Left ventricle myocardium inferior (tissue), 1 donor: ENCODE data around the gene STK32C. TPM values are rescaled to one million over a fixed set of nuclear protein-coding genes. Genes with fewer than 3 reads are reported as not detected.

Experiments
- DNase-seq: peaks from one replicate; pipeline ENCODE4 v3.0.0-alpha.2; 2020
- H3K27ac ChIP-seq: fragments of 200-600 bp; replicated peaks from 2 replicates; pipeline ENCODE4 v1.8.0; 2021
- H3K27me3 ChIP-seq: fragments of 200-600 bp; 2 replicates; pipeline ENCODE4 v1.8.0; 2021; ENCODE audit warnings: low read depth
- H3K36me3 ChIP-seq: fragments of 200-600 bp; 2 replicates; pipeline ENCODE4 v1.8.0; 2021
- H3K4me1 ChIP-seq: fragments of 200-600 bp; 2 replicates; pipeline ENCODE4 v1.8.0; 2021
- H3K4me3 ChIP-seq: fragments of 200-600 bp; 2 replicates; pipeline ENCODE4 v1.8.0; 2021; ENCODE audit warnings: mild to moderate bottlenecking, moderate library complexity
- H3K9me3 ChIP-seq: fragments of 200-600 bp; replicated peaks from 2 replicates; pipeline ENCODE4 v1.8.0; 2021
- intact Hi-C: fragments of 100-400 bp; cut with micrococcal nuclease; formaldehyde crosslinking; loops from one replicate; pipeline ENCODE4 v1.11.0; 2022
- total RNA-seq: library from RNA; stranded (reverse); fragmentation: NEBNext Ultra II Directional; extraction: Animal tissue kit (Norgen Biotek cat#: 25700); gene quantifications from one replicate; pipeline ENCODE4 v1.2.1, GENCODE V29; 2021
- TF ChIP-seq, protein P1 (sequence below): fragments of 200-600 bp; IDR thresholded peaks from 2 replicates; pipeline ENCODE4 v1.8.0; 2021; ENCODE audit warnings: antibody characterized with exemption, mild to moderate bottlenecking, borderline replicate concordance
- donor health status: DM: no; HTN: yes; CAD: no; lungs with severe emphysema.

STK32C gene
- total RNA-seq, 1 donor from 2014 or later, result 4.4 TPM

DNA sequence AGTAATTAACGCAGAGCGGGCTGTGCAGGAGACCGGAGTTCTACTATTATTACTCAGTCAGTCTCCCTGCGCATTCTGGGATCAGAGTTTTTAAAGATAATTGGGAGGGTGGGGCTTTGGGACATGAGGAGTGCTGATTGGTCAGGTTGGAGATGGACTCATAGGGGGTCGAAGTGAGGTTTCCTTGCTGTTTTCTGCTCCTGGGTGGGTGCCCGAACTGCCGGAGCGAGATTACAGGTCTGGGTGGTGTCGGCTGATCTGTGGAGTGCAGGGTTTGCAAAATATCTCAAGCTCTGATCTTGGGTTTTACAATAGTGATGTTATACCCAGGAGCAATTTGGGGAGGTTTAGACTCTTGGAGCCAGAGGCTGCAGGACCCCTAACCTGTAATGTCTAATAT lies 20.4 kb upstream of the STK32C start:
- peaks cover 54% of the 10 kb centered on the region for H3K4me1 ChIP-seq
- H3K36me3 ChIP-seq, result no peaks in the 10 kb centered on the region
- no peaks in the 10 kb centered on the region for H3K9me3 ChIP-seq
- H3K27me3 ChIP-seq, result no peaks in the 10 kb centered on the region
- intact Hi-C loops, result no loop called here
- H3K4me3 ChIP-seq, result no peak overlapping the region
- TF ChIP-seq, protein P1, sequence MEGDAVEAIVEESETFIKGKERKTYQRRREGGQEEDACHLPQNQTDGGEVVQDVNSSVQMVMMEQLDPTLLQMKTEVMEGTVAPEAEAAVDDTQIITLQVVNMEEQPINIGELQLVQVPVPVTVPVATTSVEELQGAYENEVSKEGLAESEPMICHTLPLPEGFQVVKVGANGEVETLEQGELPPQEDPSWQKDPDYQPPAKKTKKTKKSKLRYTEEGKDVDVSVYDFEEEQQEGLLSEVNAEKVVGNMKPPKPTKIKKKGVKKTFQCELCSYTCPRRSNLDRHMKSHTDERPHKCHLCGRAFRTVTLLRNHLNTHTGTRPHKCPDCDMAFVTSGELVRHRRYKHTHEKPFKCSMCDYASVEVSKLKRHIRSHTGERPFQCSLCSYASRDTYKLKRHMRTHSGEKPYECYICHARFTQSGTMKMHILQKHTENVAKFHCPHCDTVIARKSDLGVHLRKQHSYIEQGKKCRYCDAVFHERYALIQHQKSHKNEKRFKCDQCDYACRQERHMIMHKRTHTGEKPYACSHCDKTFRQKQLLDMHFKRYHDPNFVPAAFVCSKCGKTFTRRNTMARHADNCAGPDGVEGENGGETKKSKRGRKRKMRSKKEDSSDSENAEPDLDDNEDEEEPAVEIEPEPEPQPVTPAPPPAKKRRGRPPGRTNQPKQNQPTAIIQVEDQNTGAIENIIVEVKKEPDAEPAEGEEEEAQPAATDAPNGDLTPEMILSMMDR, result no peak
- no peak overlapping the region for H3K27ac ChIP-seq
- DNase-seq, result no peak

DNA sequence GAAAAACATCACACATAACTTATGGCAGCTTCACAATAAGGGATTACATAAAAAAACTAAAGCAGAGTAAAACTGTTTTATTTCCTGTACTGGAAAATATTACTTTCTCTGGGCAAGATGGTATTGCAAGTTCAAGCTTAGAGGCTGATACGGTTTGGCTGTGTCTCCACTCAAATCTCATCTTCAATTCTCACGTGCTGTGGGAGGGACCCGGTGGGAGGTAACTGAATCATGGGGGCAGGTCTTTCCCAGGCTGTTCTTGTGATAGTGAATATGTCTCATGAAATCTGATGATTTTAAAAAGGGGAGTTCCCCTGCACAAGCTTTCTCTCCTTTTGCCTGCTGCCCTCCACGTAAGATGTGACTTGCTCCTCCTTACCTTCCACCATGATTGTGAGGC lies 19.2 kb upstream of the STK32C start:
- TF ChIP-seq, protein P1, result no peak
- Histone ChIP-seq H3K36me3 (no peaks in the 10 kb centered on the region), H3K27me3 (no peaks in the 10 kb centered on the region), H3K9me3 (no peaks in the 10 kb centered on the region), H3K4me1 (peaks cover 44% of the 10 kb centered on the region), H3K27ac (no peak overlapping the region), H3K4me3 (no peak overlapping the region)
- DNase-seq, result no peak
- intact Hi-C loops, result no loop called here

DNA sequence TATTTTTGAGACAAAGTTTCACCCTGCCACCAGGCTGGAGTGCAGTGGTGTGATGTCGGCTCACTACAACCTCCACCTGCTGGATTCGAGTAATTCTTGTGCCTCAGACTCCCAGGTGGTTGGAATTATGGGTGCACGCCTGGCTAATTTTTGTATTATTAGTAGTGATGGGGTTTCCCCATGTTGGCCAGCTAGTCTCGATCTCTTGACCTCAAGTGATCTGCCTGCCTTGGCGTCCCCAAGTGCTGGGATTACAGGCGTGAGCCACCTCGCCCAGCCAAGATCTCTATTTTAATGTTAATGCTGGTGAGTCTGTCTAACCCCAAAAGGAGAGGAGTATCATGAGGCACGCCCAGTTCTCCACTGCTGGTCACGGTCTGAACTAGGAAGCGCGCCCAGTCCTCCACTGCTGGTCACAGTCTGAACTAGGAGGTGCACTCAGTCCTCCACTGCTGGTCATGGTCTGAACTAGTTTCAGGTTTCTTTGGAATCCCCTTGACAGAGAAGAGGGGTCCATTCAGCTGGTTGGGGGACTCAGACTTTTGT lies 18.7 kb upstream of the STK32C start:
- Histone ChIP-seq H3K27ac (no peak overlapping the region), H3K9me3 (no peaks in the 10 kb centered on the region), H3K36me3 (no peaks in the 10 kb centered on the region), H3K4me1 (peaks cover 43% of the 10 kb centered on the region), H3K4me3 (no peak overlapping the region), H3K27me3 (no peaks in the 10 kb centered on the region)
- intact Hi-C loops, result no loop called here
- DNase-seq, result no peak
- TF ChIP-seq, protein P1, result no peak

DNA sequence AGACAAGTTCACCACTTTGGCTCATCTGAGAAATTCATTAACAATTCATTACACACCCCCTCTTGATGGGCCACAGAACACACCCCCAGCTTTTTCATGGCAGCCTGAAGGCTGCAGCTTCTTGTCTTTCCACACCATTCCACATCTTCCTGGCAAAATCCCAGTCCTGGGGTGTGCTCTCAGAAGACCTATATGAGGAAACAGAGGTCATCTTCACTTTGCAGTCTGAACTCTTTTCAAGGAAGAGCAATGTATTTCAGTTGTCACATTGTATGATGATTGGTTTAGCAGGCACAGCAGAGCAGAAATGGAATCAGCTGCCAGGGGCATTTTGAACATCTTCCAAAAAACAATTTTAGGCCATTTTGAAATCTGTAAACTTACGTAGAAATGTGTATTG lies 16.4 kb upstream of the STK32C start:
- no peak for DNase-seq
- Histone ChIP-seq H3K27ac (no peak overlapping the region), H3K9me3 (no peaks in the 10 kb centered on the region), H3K27me3 (no peaks in the 10 kb centered on the region), H3K4me1 (peaks cover 20% of the 10 kb centered on the region), H3K36me3 (no peaks in the 10 kb centered on the region), H3K4me3 (no peak overlapping the region)
- intact Hi-C loops, result no loop called here
- TF ChIP-seq, protein P1, result no peak

DNA sequence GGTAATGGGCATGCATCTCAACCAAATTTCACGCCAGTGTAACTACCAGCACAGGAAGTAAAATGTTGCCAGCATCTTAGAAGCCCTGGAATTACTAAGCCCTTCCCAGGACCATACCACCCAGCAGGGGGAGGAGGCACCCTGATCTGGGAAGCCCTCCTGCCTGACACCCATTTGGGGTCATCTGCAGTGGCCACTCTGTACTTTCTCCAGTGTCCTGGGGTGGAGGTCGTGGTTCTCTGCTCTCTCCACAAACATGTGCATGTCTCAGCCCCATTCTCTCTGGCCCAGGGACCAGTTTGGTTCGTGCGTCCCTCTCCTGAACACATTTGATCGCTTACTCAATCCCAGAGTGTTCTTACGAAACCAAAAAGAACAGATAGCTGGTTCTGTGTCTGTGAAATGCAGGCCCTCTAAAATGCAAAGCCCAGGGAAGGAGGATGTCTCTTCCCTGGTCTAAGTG lies 14.9 kb upstream of the STK32C start:
- H3K4me3 ChIP-seq, result no peak overlapping the region
- H3K27ac ChIP-seq, result no peak overlapping the region
- no peaks in the 10 kb centered on the region for H3K9me3 ChIP-seq
- no peak for DNase-seq
- H3K27me3 ChIP-seq, result no peaks in the 10 kb centered on the region
- intact Hi-C loops, result no loop called here
- TF ChIP-seq, protein P1, result no peak
- H3K4me1 ChIP-seq, result peaks cover 6% of the 10 kb centered on the region
- H3K36me3 ChIP-seq, result no peaks in the 10 kb centered on the region
